Sciatic nerve (tissue), 2 donors: ENCODE results near the gene CACNA1B. TPM values are rescaled to one million over a fixed set of nuclear protein-coding genes. Genes with fewer than 3 reads are reported as not detected.

Experiments used
- ATAC-seq: fragments of 200-7000 bp; cut with Tn5 transposase; one replicate; pipeline ENCODE4 v1.9.1; 2020; ENCODE audit warnings: mild to moderate bottlenecking, moderate library complexity
- DNase-seq: peaks from one replicate; pipeline ENCODE4 v3.0.0-alpha.2; 2020; ENCODE audit warnings: low spot score
- intact Hi-C: fragments of 100-400 bp; cut with DNase I; formaldehyde crosslinking; loops from one replicate; pipeline ENCODE4 v1.14.2; 2022
- total RNA-seq: library from RNA; stranded (reverse); fragmentation: NEBNext Ultra II Directional; extraction: Animal tissue kit (Norgen Biotek cat#: 25700); gene quantifications from one replicate; pipeline ENCODE4 v1.2.1, GENCODE V29; 2021
- donor health status: DM: no; HTN: no; CAD: no.
- donor health status: DM: no; HTN: no; CAD: no.

Gene CACNA1B
- total RNA-seq, 1 donor from 2014 or later = 0.09 TPM

DNA sequence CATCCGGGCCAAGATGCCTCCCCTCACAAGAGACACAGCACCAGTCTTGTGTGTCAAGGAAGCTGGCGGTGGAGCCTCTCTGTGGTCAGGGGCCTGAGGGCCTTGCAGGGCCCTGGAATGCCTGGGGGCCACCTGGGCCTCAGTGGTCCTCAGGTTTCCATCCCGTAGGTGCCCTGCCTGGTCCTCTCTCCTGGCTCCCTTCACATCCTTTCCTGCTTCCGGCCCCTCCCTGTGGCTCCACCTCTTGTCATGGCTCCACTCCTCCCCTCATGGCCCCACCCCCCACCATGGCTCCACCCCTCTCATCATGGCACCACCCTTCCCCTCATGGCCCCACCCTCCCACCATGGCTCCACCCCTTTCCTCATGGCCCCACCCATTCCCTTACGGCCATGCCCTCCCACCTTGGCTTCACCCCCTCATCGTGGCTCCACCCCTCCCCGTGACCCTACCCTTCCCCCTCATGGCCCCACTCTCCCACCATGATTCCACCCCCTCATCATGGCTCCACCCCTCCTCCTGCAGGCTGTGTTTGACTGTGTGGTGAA, 175.8 kb downstream of the CACNA1B start:
- no peak for ATAC-seq
- peak; percentile 37 for DNase-seq
- intact Hi-C loops = no loop called here

DNA sequence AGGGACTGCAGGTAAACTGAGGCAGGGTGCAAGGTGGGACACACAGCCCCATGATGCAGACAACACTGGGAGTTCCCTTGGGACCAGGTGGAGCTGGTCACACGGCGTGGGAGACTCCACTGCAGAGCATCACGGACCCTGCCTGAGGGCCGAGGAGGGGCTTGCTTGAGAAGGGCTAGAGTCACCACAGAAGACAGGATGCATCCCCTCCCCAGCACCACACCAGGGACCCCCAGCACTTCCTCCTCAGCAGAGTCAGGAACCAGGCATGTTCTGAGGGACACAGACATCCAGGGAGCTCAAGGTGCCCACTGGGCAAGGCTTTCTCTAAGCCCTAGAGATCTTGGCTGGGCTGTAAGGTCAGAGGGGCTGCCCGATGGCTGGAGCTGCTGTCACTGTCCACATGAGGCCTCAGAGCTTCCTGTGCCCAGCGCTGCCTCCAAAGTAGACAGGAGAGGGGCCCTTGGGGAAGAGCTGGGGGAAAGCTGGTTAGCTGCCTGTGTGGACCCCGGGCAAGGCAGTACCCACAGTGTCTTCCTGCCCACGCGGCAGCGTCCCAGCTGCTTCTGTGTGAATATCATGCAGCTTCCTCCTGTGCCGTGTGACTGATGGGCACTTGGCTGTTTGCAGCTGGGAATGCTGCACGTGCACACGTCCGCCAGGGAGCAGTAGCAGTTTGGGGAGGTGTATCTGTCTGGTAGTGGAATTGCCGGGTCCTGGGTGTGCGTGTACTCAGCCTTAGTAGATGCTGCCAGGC, 176.6 kb downstream of the CACNA1B start:
- DNase-seq = peak; percentile 31
- no peak for ATAC-seq
- intact Hi-C loops = no loop called here

DNA sequence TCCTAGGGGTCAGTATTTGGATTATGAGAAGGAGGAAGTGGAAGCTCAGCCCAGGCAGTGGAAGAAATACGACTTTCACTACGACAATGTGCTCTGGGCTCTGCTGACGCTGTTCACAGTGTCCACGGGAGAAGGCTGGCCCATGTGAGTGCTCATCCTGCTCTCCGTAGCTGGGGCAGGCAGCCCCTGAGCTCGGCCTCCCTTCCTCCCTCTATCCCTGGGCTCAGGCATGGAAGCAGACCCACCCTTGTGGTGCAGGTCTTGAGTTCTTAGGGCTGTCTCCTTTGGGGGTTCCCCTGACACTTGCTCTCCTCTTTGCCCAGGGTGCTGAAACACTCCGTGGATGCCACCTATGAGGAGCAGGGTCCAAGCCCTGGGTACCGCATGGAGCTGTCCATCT, 180.1 kb downstream of the CACNA1B start:
- DNase-seq (peak; percentile 37), ATAC-seq (no peak)
- intact Hi-C loops = no loop called here

DNA sequence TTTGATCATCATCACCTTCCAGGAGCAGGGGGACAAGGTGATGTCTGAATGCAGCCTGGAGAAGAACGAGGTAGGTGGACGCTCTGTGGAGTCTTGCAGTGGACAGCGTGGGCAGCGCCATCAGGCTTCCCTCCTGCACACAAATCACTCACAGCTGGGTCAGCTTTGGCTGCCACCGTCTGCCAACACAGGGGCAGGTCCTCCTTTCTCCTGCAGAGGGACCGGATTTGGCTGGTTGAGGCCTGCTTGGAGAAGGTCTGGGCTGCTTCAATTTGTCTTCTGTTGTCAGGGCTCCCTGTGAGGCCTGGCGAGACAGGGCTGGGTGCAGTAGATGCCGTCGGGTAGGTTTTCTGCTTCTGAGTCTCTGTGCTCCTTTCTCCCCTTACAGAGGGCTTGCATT, 180.6 kb downstream of the CACNA1B start:
- DNase-seq = no peak
- intact Hi-C loops = no loop called here
- ATAC-seq = no peak

DNA sequence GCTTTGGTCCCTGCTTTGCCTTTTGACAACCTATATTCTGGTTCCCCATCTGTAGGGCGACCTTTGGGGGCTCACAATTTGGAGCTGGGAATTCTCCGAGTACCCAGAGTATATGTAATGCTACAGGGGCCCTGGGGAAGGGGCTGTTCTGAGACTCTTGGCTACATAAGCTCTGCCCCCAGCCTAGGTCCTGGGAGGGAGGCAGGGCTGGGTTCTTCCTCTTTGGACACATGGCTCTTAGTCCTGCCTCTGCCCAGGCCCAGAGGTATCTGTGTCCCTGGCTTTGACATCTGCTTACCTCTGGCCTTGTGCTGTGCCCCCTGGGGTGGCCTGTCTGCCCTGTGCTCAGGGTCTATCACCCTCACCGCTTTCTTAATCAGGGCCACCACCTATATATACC, 181.6 kb downstream of the CACNA1B start:
- no peak for DNase-seq
- ATAC-seq = no peak
- intact Hi-C loops = no loop called here

DNA sequence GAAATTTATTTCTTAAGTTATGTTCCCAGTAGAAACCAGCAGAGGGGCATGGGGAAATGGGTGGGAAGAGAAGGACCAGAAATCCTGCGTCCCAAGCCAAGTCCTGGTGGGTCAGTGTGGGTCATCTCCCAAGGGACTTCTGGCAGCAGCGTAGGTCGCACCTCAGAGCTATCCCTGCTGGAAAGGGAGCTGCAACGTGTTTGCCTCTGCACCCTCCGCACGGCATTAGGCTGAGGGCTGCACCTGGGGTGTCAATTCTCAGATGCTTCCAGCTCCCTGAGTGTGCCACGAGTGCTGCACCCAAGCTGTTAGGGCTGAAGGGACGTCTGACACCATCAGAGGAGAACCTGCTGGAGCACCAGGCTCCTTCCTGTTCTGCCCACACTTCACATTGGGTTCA, 182.8 kb downstream of the CACNA1B start:
- ATAC-seq (no peak), DNase-seq (no peak)
- intact Hi-C loops = no loop called here

DNA sequence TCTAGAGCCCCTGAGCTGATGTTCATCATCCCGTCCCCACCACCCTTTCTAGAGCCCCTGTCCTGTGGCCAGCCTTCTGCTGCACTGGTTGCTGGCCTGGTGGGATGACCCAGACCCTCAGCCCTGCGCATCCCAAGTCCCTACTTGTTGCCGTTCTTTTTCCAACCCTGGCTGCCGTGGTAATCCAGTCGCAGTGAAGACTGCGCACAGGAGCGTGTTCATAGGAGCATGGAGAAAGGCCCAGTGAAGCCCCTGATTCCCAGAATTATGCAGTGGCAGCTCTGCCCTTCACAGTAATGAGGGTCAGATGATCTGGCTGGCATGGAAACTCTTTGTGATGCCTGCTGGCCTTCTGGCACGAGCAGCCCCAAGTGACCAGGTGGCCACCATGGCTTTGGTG, 183.3 kb downstream of the CACNA1B start:
- DNase-seq = no peak
- intact Hi-C loops = no loop called here
- ATAC-seq = no peak

DNA sequence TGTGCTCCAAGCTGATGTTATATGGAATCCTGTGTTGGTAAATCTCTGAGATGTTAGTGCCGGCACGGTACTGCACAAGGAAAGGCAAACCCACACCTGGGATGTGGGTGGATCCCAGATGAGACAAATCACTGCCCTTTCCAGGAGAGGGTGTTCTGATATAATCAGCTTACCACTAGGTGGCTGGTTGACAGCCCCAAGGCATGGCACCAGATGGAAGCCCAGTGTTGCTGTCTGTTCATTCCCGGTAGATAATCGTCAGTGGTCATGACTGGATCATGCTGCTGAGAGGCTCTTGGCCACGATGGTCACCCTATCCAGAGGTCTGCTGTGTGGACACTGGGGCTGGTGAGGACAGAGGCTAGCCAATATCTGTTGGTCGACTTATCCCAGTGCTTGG, 184.0 kb downstream of the CACNA1B start:
- ATAC-seq (no peak), DNase-seq (no peak)
- intact Hi-C loops = no loop called here

DNA sequence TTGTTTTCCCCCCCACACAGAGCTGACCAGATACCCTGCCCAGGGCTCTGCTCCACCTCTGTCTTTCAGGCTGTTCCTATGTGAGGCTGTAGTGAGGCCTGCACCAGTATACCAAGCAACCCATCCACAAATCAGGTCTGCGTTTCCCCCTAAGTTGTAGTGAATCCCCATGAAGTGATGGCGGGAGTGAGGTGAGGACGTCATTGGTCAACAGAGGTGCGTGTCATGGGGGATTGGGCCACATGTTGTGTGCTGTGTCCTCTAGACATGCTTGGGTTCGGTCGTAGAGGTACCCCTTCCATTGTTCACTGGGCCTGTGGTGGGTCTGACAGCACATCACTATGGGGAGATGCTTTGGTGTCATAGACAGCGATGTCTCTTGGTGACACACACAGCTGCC, 184.6 kb downstream of the CACNA1B start:
- DNase-seq = no peak
- ATAC-seq = no peak
- intact Hi-C loops = no loop called here

DNA sequence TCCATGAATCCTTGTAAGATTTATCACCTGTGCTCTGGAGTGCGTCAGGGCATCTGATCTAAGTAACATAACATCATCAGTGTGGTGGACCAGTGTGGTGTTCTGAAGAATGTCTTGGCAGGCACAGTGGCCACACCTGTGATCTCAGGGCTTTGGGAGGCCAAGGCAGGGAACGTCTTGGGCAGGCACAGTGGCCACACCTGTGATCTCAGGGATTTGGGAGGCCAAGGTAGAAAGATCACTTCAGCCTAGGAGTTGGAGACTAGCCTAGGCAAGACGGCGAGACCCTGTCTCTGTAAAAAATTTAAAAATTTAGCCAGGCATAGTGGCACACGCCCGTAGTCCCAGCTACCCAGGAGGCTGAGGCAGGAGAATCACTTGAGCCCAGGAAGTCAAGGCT, 185.5 kb downstream of the CACNA1B start:
- DNase-seq = no peak
- no peak for ATAC-seq
- intact Hi-C loops = no loop called here

DNA sequence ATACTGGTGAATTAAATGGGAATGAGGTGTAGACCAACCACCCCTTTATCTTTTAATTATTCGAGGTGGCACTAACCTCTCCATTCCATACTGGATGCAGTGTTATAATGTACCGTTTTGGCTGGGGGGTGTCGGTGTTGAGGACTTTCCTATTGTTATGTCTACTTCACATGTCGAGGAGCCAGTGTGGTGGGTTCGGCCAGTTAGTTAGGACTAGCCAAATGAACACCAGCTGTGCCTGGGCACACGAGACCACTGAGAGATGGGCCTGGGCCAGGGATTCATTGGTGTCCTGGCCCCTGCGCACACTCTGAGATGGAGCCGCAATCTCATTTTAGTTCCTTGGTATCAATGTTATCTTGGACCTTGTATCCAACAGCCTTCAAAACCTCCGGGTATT, 186.2 kb downstream of the CACNA1B start:
- intact Hi-C loops = no loop called here
- DNase-seq = no peak
- ATAC-seq = no peak

DNA sequence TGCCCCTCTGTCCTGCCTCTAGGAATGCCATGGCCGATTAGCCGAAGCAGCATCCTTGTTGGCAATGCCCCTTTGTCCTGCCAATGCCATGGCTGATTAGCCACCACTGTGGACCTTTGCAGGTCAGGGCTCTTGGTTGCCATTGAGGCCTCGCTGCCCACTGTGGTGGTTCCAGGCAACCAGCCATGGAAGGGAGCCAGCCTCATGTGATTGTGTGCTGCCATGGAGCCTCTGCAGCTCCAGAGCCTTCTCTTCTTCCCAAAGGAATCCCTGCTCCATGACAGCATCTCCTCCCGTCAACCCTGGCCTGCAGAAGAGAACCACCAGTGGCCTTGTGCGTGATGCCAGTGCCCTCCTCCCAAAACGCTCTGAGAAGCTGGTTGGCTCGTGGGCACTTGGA, 187.0 kb downstream of the CACNA1B start:
- DNase-seq = peak; percentile 18
- no peak for ATAC-seq
- intact Hi-C loops = no loop called here

DNA sequence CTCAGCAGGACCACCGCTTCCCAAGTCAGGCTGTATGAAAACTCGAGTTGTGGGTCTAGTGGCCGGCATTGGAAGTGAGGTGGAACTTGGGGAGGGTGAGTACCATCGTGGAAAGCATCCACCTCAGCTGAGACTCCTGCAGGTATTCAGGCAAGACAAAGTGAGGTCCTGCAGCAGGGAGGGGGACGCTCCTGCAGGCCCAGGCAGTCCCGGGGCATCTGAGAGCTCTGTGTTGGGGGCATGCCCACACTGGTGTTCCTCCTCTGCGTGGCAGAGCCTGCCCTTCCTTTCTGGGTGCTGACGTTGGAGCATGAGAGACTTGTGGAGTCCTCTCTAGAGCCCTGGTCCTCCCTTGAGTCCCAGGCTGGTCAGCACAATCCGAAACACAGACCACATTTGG, 187.7 kb downstream of the CACNA1B start:
- intact Hi-C loops = no loop called here
- DNase-seq (peak; percentile 21), ATAC-seq (no peak)

DNA sequence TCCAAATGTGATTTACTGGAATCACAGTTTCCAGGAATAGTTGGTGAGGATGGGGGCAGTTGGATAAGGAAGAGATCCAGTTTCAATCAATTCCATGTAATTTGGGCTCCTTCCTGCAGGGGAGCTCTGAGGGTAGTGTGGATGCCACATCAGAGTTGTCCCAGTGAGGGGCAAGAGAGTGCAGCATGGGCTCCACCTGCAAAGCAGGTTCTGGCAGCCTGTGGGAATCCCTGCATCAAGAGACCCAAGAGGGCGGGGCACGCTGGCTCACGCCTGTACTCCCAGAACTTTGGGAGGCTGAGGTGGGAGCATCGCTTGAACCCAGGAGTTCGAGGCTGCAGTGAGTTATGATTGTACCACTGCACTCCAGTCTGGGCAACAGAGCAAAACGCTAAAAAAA, 188.5 kb downstream of the CACNA1B start:
- ATAC-seq = no peak
- intact Hi-C loops = no loop called here
- DNase-seq = peak; percentile 22

DNA sequence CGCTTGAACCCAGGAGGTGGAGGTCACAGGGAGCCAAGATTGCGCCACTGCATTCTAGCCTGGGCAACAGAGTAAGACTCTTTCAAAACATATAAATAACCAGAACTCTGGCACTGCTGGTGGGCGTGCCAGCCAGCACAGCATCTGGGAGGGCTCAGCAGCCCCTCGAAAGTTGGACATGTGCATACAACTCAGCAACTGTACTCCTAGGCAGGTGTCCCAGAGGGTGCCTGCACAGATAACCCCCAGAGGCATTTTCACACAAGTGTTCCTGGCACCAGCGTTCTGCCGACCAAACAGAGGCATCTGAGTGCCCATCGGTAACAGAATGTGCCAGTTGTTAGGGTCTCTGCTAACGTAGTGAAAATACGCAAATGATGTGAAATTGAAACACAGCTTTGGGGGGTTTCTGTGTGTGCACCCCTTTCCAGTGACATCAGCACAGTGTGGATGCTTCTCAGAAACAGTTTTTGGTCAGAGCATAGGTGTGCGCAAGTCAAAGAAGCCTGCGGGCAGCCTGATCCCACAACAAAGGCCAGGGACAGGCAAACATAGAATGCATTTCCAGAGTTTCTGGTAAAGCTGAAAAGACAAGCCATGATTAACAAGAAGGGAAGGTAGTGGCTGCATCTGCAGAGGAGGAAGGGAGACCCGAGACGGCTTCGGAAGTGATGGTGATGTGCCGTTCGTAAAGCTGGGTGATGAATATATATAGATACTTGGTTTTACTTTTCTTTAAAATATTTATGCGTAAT, 190.2 kb downstream of the CACNA1B start:
- intact Hi-C loops = no loop called here
- ATAC-seq (no peak), DNase-seq (peak; percentile 30)

DNA sequence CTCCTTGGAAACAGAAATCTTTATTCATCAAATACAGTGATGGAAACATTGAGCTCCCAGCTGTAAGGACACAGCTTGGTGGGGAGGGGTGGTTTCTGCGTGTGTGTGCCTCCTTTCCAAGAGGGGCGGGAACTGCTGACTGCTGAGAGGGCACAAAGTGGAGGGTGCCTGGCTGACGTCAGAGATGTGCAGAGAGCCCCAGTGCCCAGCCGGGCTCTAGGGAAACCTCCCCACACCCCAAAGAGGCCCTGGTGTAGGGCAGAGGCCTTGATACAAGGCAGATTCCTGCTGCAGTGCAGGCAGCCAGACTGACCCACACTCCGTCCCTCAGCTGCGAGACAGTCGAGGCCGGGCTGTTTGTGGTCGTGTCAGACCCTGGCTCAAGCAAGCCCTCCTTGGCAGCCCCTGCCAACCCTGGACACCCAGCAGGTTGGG, 191.0 kb downstream of the CACNA1B start:
- peak; percentile 41 for DNase-seq
- intact Hi-C loops = no loop called here

DNA sequence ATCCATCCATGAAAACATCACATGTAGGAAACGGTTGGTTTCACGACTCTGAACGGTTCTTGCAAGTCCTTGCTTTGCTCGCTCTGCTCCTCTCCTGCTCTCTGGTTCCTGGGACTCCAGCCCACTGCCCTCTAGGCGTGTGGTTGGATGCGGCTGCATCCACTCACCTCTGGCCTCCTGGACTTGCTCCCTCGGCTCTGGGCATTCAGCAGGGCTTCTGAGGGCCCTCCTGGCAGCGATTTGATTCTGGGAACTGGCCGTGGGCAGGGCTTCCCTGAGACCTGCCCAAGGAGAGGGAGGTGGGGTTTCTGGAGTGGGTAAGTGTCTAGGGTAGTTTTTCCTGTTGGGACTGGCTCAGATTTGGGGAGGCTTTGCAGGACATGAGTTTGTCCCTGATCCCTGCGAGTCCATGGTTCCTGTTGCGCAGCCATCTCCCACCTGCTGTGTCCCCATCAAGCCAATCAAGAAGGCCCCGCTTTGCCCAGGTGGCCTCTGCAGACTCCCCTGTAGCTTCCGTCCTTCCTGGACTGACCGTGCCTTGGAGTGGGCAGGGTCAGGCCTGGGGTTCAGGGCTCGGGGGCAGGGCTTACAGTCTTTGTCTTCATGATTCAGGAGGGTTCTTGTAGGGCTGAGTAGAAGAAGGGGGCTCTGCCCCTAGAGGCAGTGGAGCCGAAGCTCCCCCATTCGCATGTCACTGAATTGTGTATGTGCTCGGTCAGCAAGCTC, 192.3 kb downstream of the CACNA1B start:
- no peak for ATAC-seq
- intact Hi-C loops = no loop called here
- peak; percentile 15 for DNase-seq

More for the DNA sequence above, 191.0 kb downstream of the CACNA1B start:
- ATAC-seq = no peak

DNA sequence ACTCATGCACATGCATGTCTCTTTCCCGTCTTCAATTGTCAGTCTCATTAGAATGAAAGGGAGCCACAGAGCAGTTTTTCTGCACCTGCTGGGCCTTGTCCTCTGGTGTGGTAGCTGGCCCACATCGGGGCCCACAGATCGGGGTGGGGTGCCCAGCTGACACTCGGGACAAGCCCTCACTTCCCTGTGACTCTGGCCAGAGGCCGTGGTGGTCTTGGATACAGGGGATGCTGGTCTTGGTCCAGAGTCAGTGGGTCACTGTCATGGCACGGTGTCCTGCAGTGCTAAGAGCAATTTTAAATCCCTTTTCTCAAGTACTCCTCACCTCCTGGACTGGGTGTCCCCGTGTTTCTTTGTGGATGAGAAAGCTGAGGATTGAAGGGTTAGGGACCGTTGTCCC, 193.2 kb downstream of the CACNA1B start:
- no peak for ATAC-seq
- peak; percentile 32 for DNase-seq
- intact Hi-C loops = no loop called here

DNA sequence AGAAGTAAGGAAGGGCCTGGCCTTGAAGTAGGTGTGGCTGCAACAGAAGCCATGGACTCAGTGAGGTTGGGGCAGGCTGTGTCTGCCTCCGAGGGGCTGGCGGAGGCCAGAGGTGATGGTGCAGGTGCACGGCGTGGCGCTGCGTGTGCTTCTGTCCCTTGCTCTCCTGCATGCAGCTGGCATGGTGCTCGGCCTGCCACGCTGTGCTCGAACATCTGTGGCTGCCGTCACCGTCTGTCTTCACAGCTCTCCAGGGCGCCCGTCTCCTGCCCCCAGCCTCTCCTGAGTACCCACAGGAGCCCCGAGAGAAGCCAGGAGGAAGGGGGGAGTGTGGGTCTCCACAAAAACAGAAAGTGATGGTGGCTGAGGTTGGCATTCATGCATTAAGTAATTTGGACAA, 193.7 kb downstream of the CACNA1B start:
- DNase-seq (peak; percentile 21), ATAC-seq (no peak)
- intact Hi-C loops = no loop called here

DNA sequence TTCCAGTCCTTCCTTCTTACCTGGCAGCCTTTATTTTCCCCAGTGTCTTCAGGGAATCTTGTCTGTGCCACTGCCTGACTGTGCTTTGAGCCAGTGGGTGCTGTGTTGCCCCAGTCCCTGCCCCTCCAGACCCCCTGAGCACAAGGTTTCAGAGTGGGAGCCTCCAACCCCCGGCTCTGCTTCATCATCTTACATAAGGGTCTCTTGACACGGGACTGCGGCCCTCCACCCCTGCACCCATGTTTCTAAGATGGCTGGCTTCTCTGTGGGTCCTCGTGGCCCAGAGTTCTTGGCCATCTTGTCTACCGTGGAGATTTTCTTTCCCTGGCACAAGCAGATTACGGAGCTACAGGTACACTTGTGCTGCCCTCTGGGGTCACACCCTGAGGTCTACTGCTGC, 194.1 kb downstream of the CACNA1B start:
- ATAC-seq = no peak
- DNase-seq = peak; percentile 33
- intact Hi-C loops = no loop called here
